GM12878 (cell line): ENCODE data around the gene NPBWR2. TPM values are rescaled to one million over a fixed set of nuclear protein-coding genes. Genes with fewer than 3 reads are reported as not detected.

ENCODE experiments used
- ATAC-seq: fragments of 200-7000 bp; cut with Tn5 transposase; 3 replicates; pipeline ENCODE4 v1.9.1; 2020; ENCODE audit warnings: mild to moderate bottlenecking, moderate library complexity
- BruUV-seq: library from RNA; stranded (reverse); fragments of 400-500 nt; replicated peaks from 2 replicates; lab custom pipeline; 2021; lab: Mats Ljungman, UMichigan
- CTCF ChIA-PET: fragments of 300-600 bp; sonication (Branson Sonifier 250); formaldehyde crosslinking; extraction: SDS; loops from one replicate; lab custom pipeline; 2021; ENCODE audit warnings: inconsistent platforms; lab: Yijun Ruan, JAX
- POLR2A ChIA-PET: fragments of 350-600 bp; formaldehyde crosslinking; extraction: SDS; loops from one replicate; lab custom pipeline; 2021; ENCODE audit warnings: inconsistent platforms; lab: Charles Lee
- RAD21 ChIA-PET: fragments of 300-600 bp; sonication (Branson Sonifier 250); formaldehyde crosslinking; loops from one replicate; lab custom pipeline; 2023; ENCODE audit warnings: antibody characterized with exemption; ENCODE audit not compliant: unreplicated experiment; lab: Charles Lee
- SMC1A ChIA-PET: fragments of 300-600 bp; sonication (Branson Sonifier 250); formaldehyde crosslinking; loops from one replicate; lab custom pipeline; 2023; ENCODE audit not compliant: unreplicated experiment, uncharacterized antibody; lab: Charles Lee
- DNase-seq: peaks from one replicate; pipeline ENCODE4 v3.0.0-alpha.2; 2011; ENCODE audit warnings: low read depth, low spot score
- FAIRE-seq: peaks from 3 replicates; lab custom pipeline; 2011; peaks lifted over from hg19 to GRCh38; lab: Jason Lieb, UNC
- H2AFZ ChIP-seq: 2 replicates; pipeline ENCODE4 v1.6.0; 2011; ENCODE audit warnings: low read depth, low read length, control low read depth; ENCODE audit not compliant: control insufficient read depth
- H3K27ac ChIP-seq: 2 replicates; pipeline ENCODE4 v1.5.1; 2011; ENCODE audit warnings: control low read depth; ENCODE audit not compliant: control insufficient read depth, insufficient read depth
- H3K27me3 ChIP-seq, 2 experiments: replicated peaks in 1 of 2; 2 replicates each; pipeline versions ENCODE4 v1.6.0 to v1.6.1; 2011; ENCODE audit warnings: low read length in 1 of 2; ENCODE audit not compliant: control insufficient read depth in 2 of 2, insufficient read depth in 2 of 2
- H3K36me3 ChIP-seq, 2 experiments: 2 replicates each; pipeline ENCODE4 v1.5.1; 2011; ENCODE audit warnings: low read length in 1 of 2; ENCODE audit not compliant: control insufficient read depth in 2 of 2, insufficient read depth in 2 of 2
- H3K4me1 ChIP-seq: 2 replicates; pipeline ENCODE4 v1.6.1; 2011; ENCODE audit warnings: mild to moderate bottlenecking, low read length, moderate library complexity, mixed read lengths; ENCODE audit not compliant: control insufficient read depth, insufficient read depth
- H3K4me2 ChIP-seq: 2 replicates; pipeline ENCODE4 v1.6.0; 2011; ENCODE audit warnings: control low read depth; ENCODE audit not compliant: control insufficient read depth, insufficient read depth
- H3K4me3 ChIP-seq: fragments of 200-600 bp; sonication (generic); 2 replicates; pipeline ENCODE4 v1.5.1; 2016
- H3K79me2 ChIP-seq: 2 replicates; pipeline ENCODE4 v1.6.0; 2011; ENCODE audit warnings: low read length; ENCODE audit not compliant: control insufficient read depth, insufficient read depth
- H3K9ac ChIP-seq: 2 replicates; pipeline ENCODE4 v1.8.0; 2011; ENCODE audit warnings: low read length, control low read depth, mixed read lengths; ENCODE audit not compliant: control insufficient read depth, insufficient read depth
- H3K9me3 ChIP-seq: replicated peaks from 3 replicates; pipeline ENCODE4 v1.5.1; 2011; ENCODE audit warnings: mild to moderate bottlenecking, low read length; ENCODE audit not compliant: control insufficient read depth, insufficient read depth
- H4K20me1 ChIP-seq: 2 replicates; pipeline ENCODE4 v1.6.0; 2011; ENCODE audit not compliant: control insufficient read depth, insufficient read depth
- BACH1 ChIP-seq: fragments of 450-650 bp; IDR thresholded peaks from 2 replicates; pipeline ENCODE4 v1.6.1; 2017; ENCODE audit warnings: mild to moderate bottlenecking, borderline replicate concordance
- BMI1 ChIP-seq: fragments of 450-650 bp; IDR thresholded peaks from 2 replicates; pipeline ENCODE4 v1.6.1; 2016; ENCODE audit warnings: mild to moderate bottlenecking, moderate library complexity, borderline replicate concordance
- CBX5 ChIP-seq: sonication (generic); IDR thresholded peaks from 2 replicates; pipeline ENCODE4 v1.6.1; 2016; ENCODE audit warnings: low read depth, moderate library complexity, mild to moderate bottlenecking, inconsistent platforms
- CREM ChIP-seq: IDR thresholded peaks from 2 replicates; pipeline ENCODE4 v1.6.1; 2014; ENCODE audit warnings: antibody characterized with exemption, low read depth
- ETV6 ChIP-seq, 2 experiments: fragments of 450-650 bp in 1 of 2; IDR thresholded peaks in 1 of 2; conservative IDR thresholded peaks in 1 of 2; 2 replicates each; pipeline ENCODE4 v1.6.1; 2014; ENCODE audit warnings: antibody characterized with exemption in 1 of 2, borderline replicate concordance in 1 of 2, low read depth in 1 of 2, mild to moderate bottlenecking in 1 of 2, moderate library complexity in 1 of 2
- FOXK2 ChIP-seq: fragments of 450-650 bp; IDR thresholded peaks from 2 replicates; pipeline ENCODE4 v1.6.1; 2017; ENCODE audit warnings: mild to moderate bottlenecking, moderate library complexity
- JUNB ChIP-seq: IDR thresholded peaks from 2 replicates; pipeline ENCODE4 v1.6.1; 2016; ENCODE audit warnings: antibody characterized with exemption, mild to moderate bottlenecking
- KAT2A ChIP-seq: conservative IDR thresholded peaks from 2 replicates; pipeline ENCODE4 v1.6.1; 2011; ENCODE audit warnings: low read depth, low read length; ENCODE audit not compliant: control insufficient read depth
- NBN ChIP-seq: fragments of 450-650 bp; IDR thresholded peaks from 2 replicates; pipeline ENCODE4 v1.6.1; 2016
- NRF1 ChIP-seq: conservative IDR thresholded peaks from 2 replicates; pipeline ENCODE4 v1.6.1; 2011; ENCODE audit warnings: mild to moderate bottlenecking, low read depth, low read length, improper control_type of control experiment
- POLR2AphosphoS5 ChIP-seq: IDR thresholded peaks from 2 replicates; pipeline ENCODE4 v1.6.1; 2011; ENCODE audit warnings: mild to moderate bottlenecking, low read length, inconsistent platforms
- SPI1 ChIP-seq: IDR thresholded peaks from 2 replicates; pipeline ENCODE4 v1.6.1; 2011; ENCODE audit warnings: low read depth, mild to moderate bottlenecking, low read length, moderate library complexity, borderline replicate concordance; ENCODE audit not compliant: insufficient read depth
- STAT3 ChIP-seq: IDR thresholded peaks from 2 replicates; pipeline ENCODE4 v1.6.1; 2011; ENCODE audit warnings: low read depth, low read length, improper control_type of control experiment
- SUPT20H ChIP-seq: IDR thresholded peaks from 2 replicates; pipeline ENCODE4 v1.6.1; 2011; ENCODE audit warnings: low read depth, mild to moderate bottlenecking, low read length, moderate library complexity, borderline replicate concordance; ENCODE audit not compliant: control insufficient read depth
- YY1 ChIP-seq: IDR thresholded peaks from 2 replicates; pipeline ENCODE4 v1.6.1; 2011; ENCODE audit warnings: low read depth, mild to moderate bottlenecking, low read length
- WGBS: methylation state at CpG from one replicate; pipeline ENCODE4 v1.1.6; 2016; ENCODE audit warnings: low lambda C conversion rate; ENCODE audit not compliant: insufficient replicate concordance, insufficient coverage; ENCODE audit errors: missing lambda C conversion rate; 5-methylcytosine and 5-hydroxymethylcytosine counted together
- in situ Hi-C: fragments of 300-500 bp; cut with MboI; formaldehyde crosslinking; loops from 9 replicates; pipeline ENCODE4 v1.14.3; 2018; ENCODE audit warnings: mixed read lengths
- intact Hi-C: fragments of 100-400 bp; cut with micrococcal nuclease; formaldehyde crosslinking; loops from one replicate; pipeline ENCODE4 v1.14.2; 2022; ENCODE audit not compliant: unreplicated experiment
- polyA plus RNA-seq, 11 experiments: library from polyadenylated mRNA; depleted of rRNA in 4 of 11; unstranded in 6 of 11; stranded (reverse) in 5 of 11; fragments of >200 nt; fragmentation: Nextera tagmentation in 4 of 11; fragmentation: Illumina TruSeq in 1 of 11; extraction: Ambion mirVana in 4 of 11; extraction: Trizol in 1 of 11; gene quantifications; 1 replicate in 1 of 11; 2 replicates in 10 of 11; pipeline versions ENCODE4 v1.2.1 to v1.2.3, GENCODE V29; 2011 to 2016; ENCODE audit warnings: inconsistent platforms in 2 of 11, missing spikeins in 2 of 11, low read depth in 1 of 11
- total RNA-seq, 4 experiments: library from RNA; depleted of rRNA in 3 of 4; stranded (reverse); fragments of >200 nt in 3 of 4; fragmentation: Illumina TruSeq in 1 of 4; extraction: Trizol in 1 of 4; gene quantifications; 2 replicates each; pipeline versions ENCODE4 v1.2.1 to v1.2.3, GENCODE V29; 2013 to 2021
- TF ChIP-seq, protein P1 (sequence below): IDR thresholded peaks from 2 replicates; pipeline ENCODE4 v1.6.1; 2011; ENCODE audit warnings: borderline replicate concordance, low read depth, mild to moderate bottlenecking, moderate library complexity, mixed read lengths, low read length; ENCODE audit not compliant: insufficient read depth; ENCODE audit errors: extremely low read length

NPBWR2 gene
- total and polyA plus RNA-seq, 10 of the 15 experiments (the other 5 are each of a cell fraction or from before 2014, with no cell fraction given): not detected

DNA sequence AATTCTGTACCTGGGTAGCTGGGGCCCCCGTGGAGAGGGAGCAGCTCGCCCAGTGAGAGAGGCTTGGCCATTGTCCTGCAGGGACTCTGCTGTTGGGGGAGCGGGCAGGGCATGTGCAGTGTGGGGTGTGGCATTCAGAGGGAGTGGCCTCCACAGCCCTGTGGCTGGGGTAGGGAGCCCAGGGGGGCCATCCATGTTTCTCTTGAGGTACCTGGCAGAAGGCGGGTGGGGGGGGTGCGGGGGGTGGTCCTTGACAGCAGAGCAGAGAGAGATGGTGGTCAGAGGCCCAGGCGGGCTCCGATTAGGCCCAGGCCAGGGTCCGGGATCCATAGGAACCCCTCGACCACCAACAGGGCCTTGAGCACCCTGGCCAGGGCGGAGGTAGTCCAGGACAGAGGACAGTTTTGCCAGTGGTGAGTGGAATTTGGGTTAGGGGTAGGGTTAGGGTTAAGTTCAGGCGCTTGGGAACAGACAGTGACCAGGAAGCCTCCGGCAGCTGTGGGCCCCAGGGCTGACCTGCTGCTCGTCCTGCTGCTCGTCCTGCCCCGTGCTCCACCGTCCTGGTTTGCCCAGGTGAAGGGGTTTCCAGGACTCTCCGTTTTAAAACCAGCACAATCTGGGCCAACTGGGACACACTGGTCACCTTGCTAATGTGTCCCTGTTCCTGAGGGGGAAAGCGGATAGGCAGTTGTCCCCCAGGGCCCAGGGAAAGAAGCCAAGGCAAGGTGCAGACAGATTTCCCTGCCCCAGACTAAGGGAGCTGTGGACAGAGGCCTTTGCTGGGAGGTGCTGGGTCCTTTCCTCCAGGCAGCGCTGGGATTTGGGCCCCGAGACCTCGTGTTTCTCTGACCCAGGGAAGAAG is 32.1 kb upstream of the NPBWR2 start:
- 23% methylated on average over 21 of the region's 21 CpGs for WGBS
- ChIA-PET CTCF (no interaction called here), RAD21 (interaction anchor here (0.6 kb wide), 1 partner anchor 601 kb away, joined by 3 read pairs; no protein-coding TSS in a partner anchor)

More for the DNA sequence above, 32.1 kb upstream of the NPBWR2 start:
- Histone ChIP-seq H4K20me1 (no peaks in the 10 kb centered on the region), H3K9ac (no peak overlapping the region), H3K4me3 (no peak overlapping the region), H3K4me2 (no peak overlapping the region), H3K79me2 (no peaks in the 10 kb centered on the region), H3K9me3 (no peaks in the 10 kb centered on the region; the same call in 1 of the 3 replicates), H3K27me3 (peaks cover 1 to 4% of the 10 kb centered on the region in 2 experiments), H2AFZ (no peak overlapping the region), H3K36me3 (no peaks in the 10 kb centered on the region)
- DNase-seq (no peak), FAIRE-seq (no peak), ATAC-seq (no peak)
- SMC1A ChIA-PET: interaction anchor here (0.9 kb wide), 1 partner anchor 476 kb away, joined by 4 read pairs; no protein-coding TSS in a partner anchor
- in situ Hi-C loops: no loop called here
- BruUV-seq: no TSS peak
- TF ChIP-seq NBN: no peak
- no peak for TF ChIP-seq CBX5
- TF ChIP-seq BACH1: no peak
- TF ChIP-seq ETV6 (conservative IDR thresholded peaks at IDR 0.05 in 1 of 2, IDR thresholded peaks at IDR 0.05 in 1 of 2; ENCODE audit: borderline replicate concordance in 1 of 2, low read depth in 1 of 2): no peak
- no peak for TF ChIP-seq CREM
- no peak for TF ChIP-seq FOXK2
- no peak for TF ChIP-seq YY1
- no peak for TF ChIP-seq SPI1
- no peak for TF ChIP-seq KAT2A
- TF ChIP-seq STAT3: no peak
- TF ChIP-seq SUPT20H: no peak
- TF ChIP-seq, protein P1, sequence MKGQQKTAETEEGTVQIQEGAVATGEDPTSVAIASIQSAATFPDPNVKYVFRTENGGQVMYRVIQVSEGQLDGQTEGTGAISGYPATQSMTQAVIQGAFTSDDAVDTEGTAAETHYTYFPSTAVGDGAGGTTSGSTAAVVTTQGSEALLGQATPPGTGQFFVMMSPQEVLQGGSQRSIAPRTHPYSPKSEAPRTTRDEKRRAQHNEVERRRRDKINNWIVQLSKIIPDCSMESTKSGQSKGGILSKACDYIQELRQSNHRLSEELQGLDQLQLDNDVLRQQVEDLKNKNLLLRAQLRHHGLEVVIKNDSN: no peak
- TF ChIP-seq BMI1: no peak
- TF ChIP-seq POLR2AphosphoS5: no peak
- no peak for TF ChIP-seq JUNB
- TF ChIP-seq NRF1: no peak
- TF ChIP-seq, all 136 proteins: peak for 0
- Histone ChIP-seq H3K27ac (no peak overlapping the region), H3K4me1 (no peaks in the 10 kb centered on the region)
- POLR2A ChIA-PET: no interaction called here
- intact Hi-C loops: no loop called here
